HG03025 (cell line): ENCODE data around the gene TSHZ3.

Experiments used
- ATAC-seq: cut with Tn5 transposase; IDR thresholded peaks from one replicate; pipeline ENCODE4 v1.9.1; 2021; ENCODE audit warnings: mild to moderate bottlenecking, moderate library complexity; ENCODE audit not compliant: unreplicated experiment, low FRiP score

Gene TSHZ3

GRCh38 chr19:31349160-31349881, at the start of gene TSHZ3:
TSHZ3 (minus strand) TSS chr19:31349436; CDS start chr19:31349219, 217 bp downstream.
- no peak for ATAC-seq

- ATAC-seq: no peak
Measured at GRCh38 chr19:31397308-31397707, 48.1 kb upstream of the TSHZ3 start.

GRCh38 chr19:31392464-31392863, 43.2 kb upstream of the TSHZ3 start:
- ATAC-seq: no peak

GRCh38 chr19:31391518-31391917, 42.3 kb upstream of the TSHZ3 start:
- ATAC-seq: no peak

- ATAC-seq: no peak
Measured at GRCh38 chr19:31390711-31391110, 41.5 kb upstream of the TSHZ3 start.

GRCh38 chr19:31389874-31390273, 40.6 kb upstream of the TSHZ3 start:
- no peak for ATAC-seq

- ATAC-seq: no peak
Measured at GRCh38 chr19:31387717-31388301, 38.6 kb upstream of the TSHZ3 start.

GRCh38 chr19:31386806-31387205, 37.6 kb upstream of the TSHZ3 start:
- no peak for ATAC-seq

GRCh38 chr19:31385744-31386143, 36.5 kb upstream of the TSHZ3 start:
- no peak for ATAC-seq

- no peak for ATAC-seq
Measured at GRCh38 chr19:31383553-31383952, 34.3 kb upstream of the TSHZ3 start.

- ATAC-seq: no peak
Measured at GRCh38 chr19:31380854-31381253, 31.6 kb upstream of the TSHZ3 start.

GRCh38 chr19:31378404-31378803, 29.2 kb upstream of the TSHZ3 start:
- ATAC-seq: no peak

- no peak for ATAC-seq
Measured at GRCh38 chr19:31377736-31378135, 28.5 kb upstream of the TSHZ3 start.

GRCh38 chr19:31372246-31372781, 23.1 kb upstream of the TSHZ3 start:
- no peak for ATAC-seq

GRCh38 chr19:31370216-31370615, 21.0 kb upstream of the TSHZ3 start:
- no peak for ATAC-seq

- ATAC-seq: no peak
Measured at GRCh38 chr19:31364963-31365362, 15.7 kb upstream of the TSHZ3 start.

- ATAC-seq: no peak
Measured at GRCh38 chr19:31361728-31362127, 12.5 kb upstream of the TSHZ3 start.

- ATAC-seq: no peak
Measured at GRCh38 chr19:31357315-31357673, 8.1 kb upstream of the TSHZ3 start.

GRCh38 chr19:31356587-31357314, 7.5 kb upstream of the TSHZ3 start:
- ATAC-seq: no peak

- no peak for ATAC-seq
Measured at GRCh38 chr19:31355665-31356289, 6.5 kb upstream of the TSHZ3 start.
